Measurements from ENCODE around the gene EPM2A.

DNA sequence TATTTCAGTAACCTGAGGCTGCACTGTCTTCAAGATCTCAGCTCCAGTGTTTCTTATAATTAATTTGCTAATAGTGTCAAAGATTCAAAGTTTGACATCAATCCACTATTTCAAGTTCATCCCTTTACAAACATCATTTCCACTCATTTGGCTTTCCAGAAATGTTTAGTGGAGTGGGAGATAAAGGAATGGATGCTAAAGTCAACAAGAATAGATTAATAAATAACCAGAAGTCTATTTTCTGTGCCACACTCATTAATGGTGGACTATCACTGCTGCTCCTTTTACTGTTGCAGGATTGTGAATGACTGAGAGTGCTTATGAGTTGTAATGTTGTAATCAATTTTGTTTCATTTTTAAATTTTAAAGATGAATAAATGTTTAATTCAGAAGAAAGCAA lies 28.4 kb upstream of the EPM2A start:
- TF ChIP-seq EP300 (conservative IDR thresholded peaks at IDR 0.05; ENCODE audit: poor library complexity, severe bottlenecking) (no peak), RAD21 (conservative IDR thresholded peaks at IDR 0.05) (no peak), SMC3 (conservative IDR thresholded peaks at IDR 0.05; ENCODE audit: poor library complexity) (no peak), EZH2 (IDR thresholded peaks at IDR 0.05; ENCODE audit: borderline replicate concordance, insufficient read depth, low read length, poor library complexity, severe bottlenecking) (no peak), POLR2AphosphoS5 (IDR thresholded peaks at IDR 0.05) (no peak), MXI1 (conservative IDR thresholded peaks at IDR 0.05; ENCODE audit: poor library complexity, severe bottlenecking) (no peak), TAF1 (IDR thresholded peaks at IDR 0.05; ENCODE audit: low read depth) (no peak)
- TF ChIP-seq, protein P1, sequence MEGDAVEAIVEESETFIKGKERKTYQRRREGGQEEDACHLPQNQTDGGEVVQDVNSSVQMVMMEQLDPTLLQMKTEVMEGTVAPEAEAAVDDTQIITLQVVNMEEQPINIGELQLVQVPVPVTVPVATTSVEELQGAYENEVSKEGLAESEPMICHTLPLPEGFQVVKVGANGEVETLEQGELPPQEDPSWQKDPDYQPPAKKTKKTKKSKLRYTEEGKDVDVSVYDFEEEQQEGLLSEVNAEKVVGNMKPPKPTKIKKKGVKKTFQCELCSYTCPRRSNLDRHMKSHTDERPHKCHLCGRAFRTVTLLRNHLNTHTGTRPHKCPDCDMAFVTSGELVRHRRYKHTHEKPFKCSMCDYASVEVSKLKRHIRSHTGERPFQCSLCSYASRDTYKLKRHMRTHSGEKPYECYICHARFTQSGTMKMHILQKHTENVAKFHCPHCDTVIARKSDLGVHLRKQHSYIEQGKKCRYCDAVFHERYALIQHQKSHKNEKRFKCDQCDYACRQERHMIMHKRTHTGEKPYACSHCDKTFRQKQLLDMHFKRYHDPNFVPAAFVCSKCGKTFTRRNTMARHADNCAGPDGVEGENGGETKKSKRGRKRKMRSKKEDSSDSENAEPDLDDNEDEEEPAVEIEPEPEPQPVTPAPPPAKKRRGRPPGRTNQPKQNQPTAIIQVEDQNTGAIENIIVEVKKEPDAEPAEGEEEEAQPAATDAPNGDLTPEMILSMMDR (IDR thresholded peaks at IDR 0.05; ENCODE audit: poor library complexity, severe bottlenecking), result no peak
- TF ChIP-seq, protein P2, sequence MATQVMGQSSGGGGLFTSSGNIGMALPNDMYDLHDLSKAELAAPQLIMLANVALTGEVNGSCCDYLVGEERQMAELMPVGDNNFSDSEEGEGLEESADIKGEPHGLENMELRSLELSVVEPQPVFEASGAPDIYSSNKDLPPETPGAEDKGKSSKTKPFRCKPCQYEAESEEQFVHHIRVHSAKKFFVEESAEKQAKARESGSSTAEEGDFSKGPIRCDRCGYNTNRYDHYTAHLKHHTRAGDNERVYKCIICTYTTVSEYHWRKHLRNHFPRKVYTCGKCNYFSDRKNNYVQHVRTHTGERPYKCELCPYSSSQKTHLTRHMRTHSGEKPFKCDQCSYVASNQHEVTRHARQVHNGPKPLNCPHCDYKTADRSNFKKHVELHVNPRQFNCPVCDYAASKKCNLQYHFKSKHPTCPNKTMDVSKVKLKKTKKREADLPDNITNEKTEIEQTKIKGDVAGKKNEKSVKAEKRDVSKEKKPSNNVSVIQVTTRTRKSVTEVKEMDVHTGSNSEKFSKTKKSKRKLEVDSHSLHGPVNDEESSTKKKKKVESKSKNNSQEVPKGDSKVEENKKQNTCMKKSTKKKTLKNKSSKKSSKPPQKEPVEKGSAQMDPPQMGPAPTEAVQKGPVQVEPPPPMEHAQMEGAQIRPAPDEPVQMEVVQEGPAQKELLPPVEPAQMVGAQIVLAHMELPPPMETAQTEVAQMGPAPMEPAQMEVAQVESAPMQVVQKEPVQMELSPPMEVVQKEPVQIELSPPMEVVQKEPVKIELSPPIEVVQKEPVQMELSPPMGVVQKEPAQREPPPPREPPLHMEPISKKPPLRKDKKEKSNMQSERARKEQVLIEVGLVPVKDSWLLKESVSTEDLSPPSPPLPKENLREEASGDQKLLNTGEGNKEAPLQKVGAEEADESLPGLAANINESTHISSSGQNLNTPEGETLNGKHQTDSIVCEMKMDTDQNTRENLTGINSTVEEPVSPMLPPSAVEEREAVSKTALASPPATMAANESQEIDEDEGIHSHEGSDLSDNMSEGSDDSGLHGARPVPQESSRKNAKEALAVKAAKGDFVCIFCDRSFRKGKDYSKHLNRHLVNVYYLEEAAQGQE (IDR thresholded peaks at IDR 0.05; ENCODE audit: borderline replicate concordance), result no peak
